ENCODE results near the gene ARMC10. TPM values are rescaled to one million over a fixed set of nuclear protein-coding genes. Genes with fewer than 3 reads are reported as not detected.

ARMC10 gene
- total and polyA plus RNA-seq, 9 of the 15 experiments (the other 6 are each of a cell fraction or from before 2014, with no cell fraction given), result 17.0 to 113 (median 72.6) TPM

- TF ChIP-seq MGA (IDR thresholded peaks at IDR 0.05), result peak; percentile 55; the same call in 1 of the 2 replicates
- TF ChIP-seq DPF2 (IDR thresholded peaks at IDR 0.05), result peak; percentile 53; the same call in 1 of the 2 replicates
- no peak for TF ChIP-seq SREBF2 (CRISPR knock-in tag; IDR thresholded peaks at IDR 0.05)
- 0 out of 2 replicates have a peak, but pooled peaks have one; percentile 53 for TF ChIP-seq DMBX1 (CRISPR knock-in tag; IDR thresholded peaks at IDR 0.05; ENCODE audit: borderline replicate concordance)
Measured at GRCh38 chr7:103073989-103074518, 886 bp upstream of the ARMC10 start (continued).

All from K562 (cell line).